Measurements from ENCODE around the gene PROM2. TPM values are rescaled to one million over a fixed set of nuclear protein-coding genes. Genes with fewer than 3 reads are reported as not detected.

Gene PROM2
- total RNA-seq, 4 donors from 2014 or later, result 16.7 to 24.3 (median 22.0) TPM

GRCh38 chr2:95282458-95282857, 8.2 kb downstream of the PROM2 start:
- intact Hi-C loops (cut with DNase I), result no loop called here
- no peaks in the 10 kb centered on the region for H3K27me3 ChIP-seq
- no peak overlapping the region for H3K27ac ChIP-seq

GRCh38 chr2:95283562-95283961, 9.3 kb downstream of the PROM2 start:
- H3K27ac ChIP-seq, result no peak overlapping the region
- 94 to 96% methylated on average over 4 of the region's 4 CpGs for WGBS, 2 donors
- no peak for DNase-seq
- no peaks in the 10 kb centered on the region for H3K4me1 ChIP-seq
- no peaks in the 10 kb centered on the region for H3K27me3 ChIP-seq
- TF ChIP-seq POLR2A (IDR thresholded peaks at IDR 0.05), result no peak
- TF ChIP-seq, protein P1, sequence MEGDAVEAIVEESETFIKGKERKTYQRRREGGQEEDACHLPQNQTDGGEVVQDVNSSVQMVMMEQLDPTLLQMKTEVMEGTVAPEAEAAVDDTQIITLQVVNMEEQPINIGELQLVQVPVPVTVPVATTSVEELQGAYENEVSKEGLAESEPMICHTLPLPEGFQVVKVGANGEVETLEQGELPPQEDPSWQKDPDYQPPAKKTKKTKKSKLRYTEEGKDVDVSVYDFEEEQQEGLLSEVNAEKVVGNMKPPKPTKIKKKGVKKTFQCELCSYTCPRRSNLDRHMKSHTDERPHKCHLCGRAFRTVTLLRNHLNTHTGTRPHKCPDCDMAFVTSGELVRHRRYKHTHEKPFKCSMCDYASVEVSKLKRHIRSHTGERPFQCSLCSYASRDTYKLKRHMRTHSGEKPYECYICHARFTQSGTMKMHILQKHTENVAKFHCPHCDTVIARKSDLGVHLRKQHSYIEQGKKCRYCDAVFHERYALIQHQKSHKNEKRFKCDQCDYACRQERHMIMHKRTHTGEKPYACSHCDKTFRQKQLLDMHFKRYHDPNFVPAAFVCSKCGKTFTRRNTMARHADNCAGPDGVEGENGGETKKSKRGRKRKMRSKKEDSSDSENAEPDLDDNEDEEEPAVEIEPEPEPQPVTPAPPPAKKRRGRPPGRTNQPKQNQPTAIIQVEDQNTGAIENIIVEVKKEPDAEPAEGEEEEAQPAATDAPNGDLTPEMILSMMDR (IDR thresholded peaks at IDR 0.05), result no peak
- no peaks in the 10 kb centered on the region for H3K9me3 ChIP-seq
- intact Hi-C loops (cut with DNase I), result no loop called here
- H3K36me3 ChIP-seq, result no peaks in the 10 kb centered on the region
- H3K4me3 ChIP-seq (replicated peaks in 1 of 3), result no peak overlapping the region

More at GRCh38 chr2:95282458-95282857, 8.2 kb downstream of the PROM2 start:
- Histone ChIP-seq H3K4me3 (replicated peaks in 1 of 3) (no peak overlapping the region), H3K9me3 (no peaks in the 10 kb centered on the region), H3K4me1 (peaks cover 4 to 8% of the 10 kb centered on the region in 2 donors), H3K36me3 (no peaks in the 10 kb centered on the region)
- 62 to 68% methylated on average over 3 of the region's 3 CpGs for WGBS, 2 donors
- TF ChIP-seq, protein P1 (IDR thresholded peaks at IDR 0.05), result no peak
- no peak for TF ChIP-seq POLR2A (IDR thresholded peaks at IDR 0.05)
- no peak for DNase-seq

GRCh38 chr2:95284886-95285541, 10.8 kb downstream of the PROM2 start:
- WGBS, 2 donors, result 87 to 89% methylated on average over 8 to 10 of the region's 13 CpGs
- DNase-seq, result no peak

DNA sequence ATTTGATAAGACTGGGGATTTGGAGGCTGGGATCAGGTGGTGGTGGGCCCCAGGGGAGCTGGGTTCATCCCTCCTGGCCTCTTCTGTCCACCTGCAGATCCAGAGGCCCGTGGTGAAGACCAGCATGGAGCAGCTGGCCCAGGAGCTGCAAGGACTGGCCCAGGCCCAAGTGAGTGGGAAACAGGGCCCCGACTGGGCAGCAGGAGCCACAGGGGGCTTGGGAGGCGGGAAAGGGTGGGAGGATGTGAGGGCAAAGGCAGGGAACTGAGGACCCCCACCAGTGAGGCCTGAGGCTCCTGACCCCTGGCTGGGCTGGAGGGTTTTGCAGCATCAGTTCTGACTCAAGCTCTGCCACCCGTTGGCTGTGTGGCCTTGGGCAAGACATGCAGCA, 11.3 kb downstream of the PROM2 start:
- intact Hi-C loops (cut with DNase I), result no loop called here
- 49 to 72% methylated on average over 4 of the region's 4 CpGs for WGBS, 2 donors
- no peak for DNase-seq
- Histone ChIP-seq H3K4me1 (no peaks in the 10 kb centered on the region), H3K27me3 (no peaks in the 10 kb centered on the region), H3K27ac (no peak overlapping the region), H3K9me3 (no peaks in the 10 kb centered on the region), H3K4me3 (replicated peaks in 1 of 3) (no peak overlapping the region), H3K36me3 (no peaks in the 10 kb centered on the region)
- no peak for TF ChIP-seq POLR2A (IDR thresholded peaks at IDR 0.05)
- TF ChIP-seq, protein P1 (IDR thresholded peaks at IDR 0.05), result no peak

More at GRCh38 chr2:95284886-95285541, 10.8 kb downstream of the PROM2 start:
- intact Hi-C loops (cut with DNase I), result no loop called here
- TF ChIP-seq, protein P1 (IDR thresholded peaks at IDR 0.05), result no peak
- no peak for TF ChIP-seq POLR2A (IDR thresholded peaks at IDR 0.05)
- no peaks in the 10 kb centered on the region for H3K9me3 ChIP-seq
- no peaks in the 10 kb centered on the region for H3K27me3 ChIP-seq
- H3K27ac ChIP-seq, result no peak overlapping the region
- H3K36me3 ChIP-seq, result no peaks in the 10 kb centered on the region
- no peaks in the 10 kb centered on the region for H3K4me1 ChIP-seq
- H3K4me3 ChIP-seq (replicated peaks in 1 of 3), result no peak overlapping the region

- no peak for DNase-seq
- TF ChIP-seq POLR2A (IDR thresholded peaks at IDR 0.05), result no peak
- TF ChIP-seq, protein P1 (IDR thresholded peaks at IDR 0.05), result no peak
These were observed 13.1 kb downstream of the PROM2 start for GRCh38 chr2:95287336-95287735.

More at GRCh38 chr2:95287336-95287735, 13.1 kb downstream of the PROM2 start:
- 96% methylated on average over 4 of the region's 8 CpGs; no CpG with 5 or more reads in 1 of the 2 donors for WGBS, 2 donors
- no peaks in the 10 kb centered on the region for H3K9me3 ChIP-seq
- no peaks in the 10 kb centered on the region for H3K4me1 ChIP-seq
- no peak overlapping the region for H3K27ac ChIP-seq
- H3K27me3 ChIP-seq, result no peaks in the 10 kb centered on the region
- no peaks in the 10 kb centered on the region for H3K36me3 ChIP-seq
- intact Hi-C loops (cut with DNase I), result no loop called here
- no peak overlapping the region for H3K4me3 ChIP-seq (replicated peaks in 1 of 3)
